ENCODE measurements around the gene DNAH17.

DNA sequence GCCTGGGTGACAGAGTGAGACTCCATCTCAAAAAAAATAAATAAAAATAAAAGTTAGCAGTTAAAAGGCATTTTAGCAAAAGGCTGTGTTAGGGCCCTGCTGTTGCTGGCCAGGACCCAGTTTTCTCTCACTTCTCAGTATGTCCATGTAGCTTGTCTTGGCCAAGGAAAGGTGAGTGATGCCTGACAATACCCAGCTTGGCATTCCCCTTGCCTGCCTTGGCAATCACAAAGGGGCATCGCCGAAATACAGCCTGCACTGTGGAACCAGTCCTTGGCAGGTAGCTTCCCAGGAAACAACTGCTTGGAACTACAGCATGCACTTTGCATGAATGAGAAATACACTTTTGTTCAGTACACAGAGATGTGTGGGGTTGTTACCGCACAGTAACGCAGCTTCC lies 61.7 kb downstream of the DNAH17 start:
- TF ChIP-seq TCF12 (IDR thresholded peaks at IDR 0.05) = no peak
- no peak for TF ChIP-seq CTCF (IDR thresholded peaks at IDR 0.05)
- no peak for TF ChIP-seq CHD2 (IDR thresholded peaks at IDR 0.05; ENCODE audit: low read length, partially characterized antibody)
- no peak for TF ChIP-seq EP300 (IDR thresholded peaks at IDR 0.05; ENCODE audit: borderline replicate concordance in 1 of 2, low read depth in 1 of 2, low read length in 1 of 2)
- no peak for TF ChIP-seq POLR2AphosphoS5 (IDR thresholded peaks at IDR 0.05; ENCODE audit: low read depth, low read length)
- TF ChIP-seq TAF1 (IDR thresholded peaks at IDR 0.05; ENCODE audit: borderline replicate concordance, low read depth, low read length) = no peak
- no peak for TF ChIP-seq TEAD4 (IDR thresholded peaks at IDR 0.05; ENCODE audit: borderline replicate concordance, insufficient read depth)
- TF ChIP-seq, protein P1, sequence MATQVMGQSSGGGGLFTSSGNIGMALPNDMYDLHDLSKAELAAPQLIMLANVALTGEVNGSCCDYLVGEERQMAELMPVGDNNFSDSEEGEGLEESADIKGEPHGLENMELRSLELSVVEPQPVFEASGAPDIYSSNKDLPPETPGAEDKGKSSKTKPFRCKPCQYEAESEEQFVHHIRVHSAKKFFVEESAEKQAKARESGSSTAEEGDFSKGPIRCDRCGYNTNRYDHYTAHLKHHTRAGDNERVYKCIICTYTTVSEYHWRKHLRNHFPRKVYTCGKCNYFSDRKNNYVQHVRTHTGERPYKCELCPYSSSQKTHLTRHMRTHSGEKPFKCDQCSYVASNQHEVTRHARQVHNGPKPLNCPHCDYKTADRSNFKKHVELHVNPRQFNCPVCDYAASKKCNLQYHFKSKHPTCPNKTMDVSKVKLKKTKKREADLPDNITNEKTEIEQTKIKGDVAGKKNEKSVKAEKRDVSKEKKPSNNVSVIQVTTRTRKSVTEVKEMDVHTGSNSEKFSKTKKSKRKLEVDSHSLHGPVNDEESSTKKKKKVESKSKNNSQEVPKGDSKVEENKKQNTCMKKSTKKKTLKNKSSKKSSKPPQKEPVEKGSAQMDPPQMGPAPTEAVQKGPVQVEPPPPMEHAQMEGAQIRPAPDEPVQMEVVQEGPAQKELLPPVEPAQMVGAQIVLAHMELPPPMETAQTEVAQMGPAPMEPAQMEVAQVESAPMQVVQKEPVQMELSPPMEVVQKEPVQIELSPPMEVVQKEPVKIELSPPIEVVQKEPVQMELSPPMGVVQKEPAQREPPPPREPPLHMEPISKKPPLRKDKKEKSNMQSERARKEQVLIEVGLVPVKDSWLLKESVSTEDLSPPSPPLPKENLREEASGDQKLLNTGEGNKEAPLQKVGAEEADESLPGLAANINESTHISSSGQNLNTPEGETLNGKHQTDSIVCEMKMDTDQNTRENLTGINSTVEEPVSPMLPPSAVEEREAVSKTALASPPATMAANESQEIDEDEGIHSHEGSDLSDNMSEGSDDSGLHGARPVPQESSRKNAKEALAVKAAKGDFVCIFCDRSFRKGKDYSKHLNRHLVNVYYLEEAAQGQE (IDR thresholded peaks at IDR 0.05; ENCODE audit: low read depth, low read length) = no peak

All from SK-N-SH (cell line).